ENCODE measurements around the gene TC2N.
"Not testable (repeated sequence)": the region's sequence is repeated elsewhere in the genome, so short reads cannot be mapped to it uniquely, and the experiment has no call there.

TC2N gene

GRCh38 chr14:91751719-91752118, 115.6 kb downstream of the TC2N start:
- DNase-seq = no peak

GRCh38 chr14:91750634-91751198, 116.6 kb downstream of the TC2N start:
- no peak for DNase-seq

DNA sequence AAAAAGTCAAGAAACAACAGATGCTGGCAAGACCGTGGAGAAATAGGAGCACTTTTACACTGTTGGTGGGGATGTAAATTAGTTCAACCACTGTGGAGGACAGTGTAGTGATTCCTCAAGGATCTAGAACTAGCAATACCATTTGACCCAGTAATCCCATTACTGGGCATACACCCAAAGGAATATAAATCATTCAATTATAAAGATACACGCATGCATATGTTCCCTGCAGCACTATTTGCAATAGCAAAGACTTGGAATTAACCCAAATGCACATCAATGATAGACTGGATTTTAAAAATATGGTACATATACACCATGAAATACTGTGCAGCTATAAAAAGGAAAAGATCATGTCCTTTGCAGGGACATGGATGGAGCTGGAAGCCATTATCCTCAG, 117.5 kb downstream of the TC2N start:
- no peak for DNase-seq

DNA sequence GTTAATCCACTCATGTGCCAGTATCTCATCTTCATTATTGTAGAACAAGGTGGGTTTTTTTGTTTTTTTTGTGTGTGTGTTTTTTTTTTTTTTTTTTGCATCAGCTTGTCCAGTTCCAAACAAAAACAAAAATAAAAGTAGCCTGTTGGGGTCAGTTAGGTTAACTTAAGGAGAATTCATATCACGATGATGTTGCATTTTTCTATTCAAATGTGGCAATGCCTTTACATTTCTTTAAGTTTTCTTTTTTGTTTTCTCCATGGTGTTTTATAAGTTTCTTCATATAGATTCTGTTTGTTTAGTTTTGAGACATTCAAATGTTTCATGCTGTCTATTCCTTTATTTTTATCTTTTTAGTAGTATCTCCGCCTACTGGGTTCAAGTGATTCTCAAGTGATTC, 119.3 kb downstream of the TC2N start:
- DNase-seq = no peak

DNA sequence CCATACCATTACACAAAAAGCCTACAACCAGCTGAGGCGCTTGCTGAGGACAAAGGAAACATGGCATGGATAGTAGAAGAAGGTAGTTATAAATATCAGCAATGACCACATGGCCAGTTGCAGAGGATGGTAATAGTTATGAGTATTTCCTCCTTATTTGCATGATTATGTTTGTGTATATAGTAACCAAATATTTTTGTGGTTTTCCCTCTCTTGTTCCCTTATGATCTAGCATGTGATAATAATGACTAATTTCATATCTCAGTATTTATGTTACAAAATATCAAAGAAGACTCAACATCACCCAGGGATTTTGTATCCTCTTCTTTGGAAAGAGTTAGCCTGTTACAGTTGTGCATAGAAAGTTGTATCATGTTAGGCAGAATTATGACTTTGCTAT, 122.0 kb downstream of the TC2N start:
- no peak for DNase-seq

DNA sequence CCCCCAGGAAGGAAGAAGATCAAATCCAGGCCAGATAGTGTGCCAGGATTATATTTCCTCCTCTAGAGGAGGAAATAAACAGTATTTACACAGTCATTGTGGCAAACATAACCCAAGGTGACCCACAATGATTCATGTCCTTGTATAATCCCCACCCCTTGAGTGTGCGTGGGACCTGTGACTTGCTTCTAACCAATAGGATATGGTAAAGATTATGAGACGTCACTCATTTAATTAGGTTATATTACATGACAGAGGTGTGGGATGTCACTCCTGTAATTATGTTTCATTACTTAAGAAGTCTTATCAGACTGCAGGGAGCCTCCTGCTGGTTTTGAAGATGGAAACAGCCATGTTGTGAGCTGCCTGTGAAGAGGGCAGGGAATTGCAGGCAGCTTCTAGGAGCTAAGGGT, 123.3 kb downstream of the TC2N start:
- no peak for DNase-seq

GRCh38 chr14:91743305-91743653, 124.1 kb downstream of the TC2N start:
- DNase-seq = no peak

GRCh38 chr14:91742621-91743304, 124.6 kb downstream of the TC2N start:
- DNase-seq = no peak

- DNase-seq = not testable (repeated sequence)
Observed at GRCh38 chr14:91739867-91740266, 127.5 kb downstream of the TC2N start.

- DNase-seq = no peak
Observed at GRCh38 chr14:91737619-91738018, 129.7 kb downstream of the TC2N start.

DNA sequence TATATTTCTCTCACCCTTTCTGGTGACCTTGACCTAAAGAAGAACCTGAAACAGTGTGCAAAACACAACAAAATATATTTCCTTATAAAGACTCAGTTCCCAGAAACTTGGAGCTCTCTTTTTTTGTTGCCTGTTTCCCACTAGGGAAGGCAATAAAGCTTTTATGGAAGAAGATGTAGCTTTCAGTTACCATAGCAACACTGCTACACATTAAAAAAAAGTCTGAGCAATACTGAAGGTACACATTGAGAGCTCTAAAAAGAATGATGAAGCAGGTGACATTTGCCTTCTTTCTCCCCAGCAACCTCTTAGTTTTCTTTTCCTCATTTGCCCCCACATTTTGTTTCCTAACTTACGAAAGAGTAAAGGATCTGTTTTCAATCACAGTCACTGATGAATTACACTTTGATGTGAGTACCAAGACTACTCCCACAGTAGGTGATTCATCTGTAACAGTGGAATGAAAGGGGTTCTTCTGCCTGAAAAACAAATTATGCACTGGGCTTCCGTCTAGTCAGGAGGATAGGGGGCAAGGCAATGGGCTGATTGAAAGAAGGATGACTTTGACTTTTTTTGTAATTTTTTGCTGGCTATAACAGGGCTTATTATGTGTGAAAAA, 134.4 kb downstream of the TC2N start:
- DNase-seq = no peak

GRCh38 chr14:91732439-91732838, 134.9 kb downstream of the TC2N start:
- no peak for DNase-seq

DNA sequence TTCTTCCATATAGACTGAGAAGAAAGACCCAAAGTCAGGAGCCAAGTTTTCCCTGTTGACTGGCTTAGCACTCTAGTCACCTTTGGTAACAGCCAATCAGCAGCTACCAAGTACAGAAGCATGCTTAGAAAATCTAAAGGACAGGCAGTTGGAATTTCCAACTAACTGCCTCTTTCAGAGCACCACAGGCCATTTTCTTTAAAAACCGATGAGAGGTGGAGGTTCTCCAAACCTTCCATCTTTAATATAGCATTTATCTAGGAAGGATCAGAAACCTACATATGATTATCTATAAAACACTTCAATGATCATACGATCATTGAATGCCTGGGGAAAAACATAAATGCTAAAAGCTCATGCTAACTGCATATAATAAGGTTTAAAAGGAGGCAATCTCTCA, 135.3 kb downstream of the TC2N start, which contains the start of gene CATSPERB:
Gene CATSPERB (minus strand): TSS at position 101 of the 400 bp plus-strand sequence. CDS start 2,607 bp downstream, outside the sequence.
- DNase-seq = no peak

GRCh38 chr14:91731018-91731417, 136.3 kb downstream of the TC2N start:
- DNase-seq = no peak

- DNase-seq = no peak
Observed at GRCh38 chr14:91729756-91730155, 137.6 kb downstream of the TC2N start.
